Activated CD8-positive, alpha-beta memory T cell treated with anti-CD3 and anti-CD28 coated beads for 48 hours (primary cell): ENCODE data around the gene GAP43.
A peak's percentile ranks its signal among the peaks of the same experiment; 100 is the strongest.

Source experiments
- DNase-seq, 3 experiments: peaks; one replicate each; pipeline ENCODE4 v3.0.0-alpha.2; 2020; ENCODE audit warnings: low read depth in 2 of 3, low spot score in 2 of 3

GAP43 gene

GRCh38 chr3:115660646-115661337 is 37.5 kb downstream of the GAP43 start:
- DNase-seq, result no peak

DNA sequence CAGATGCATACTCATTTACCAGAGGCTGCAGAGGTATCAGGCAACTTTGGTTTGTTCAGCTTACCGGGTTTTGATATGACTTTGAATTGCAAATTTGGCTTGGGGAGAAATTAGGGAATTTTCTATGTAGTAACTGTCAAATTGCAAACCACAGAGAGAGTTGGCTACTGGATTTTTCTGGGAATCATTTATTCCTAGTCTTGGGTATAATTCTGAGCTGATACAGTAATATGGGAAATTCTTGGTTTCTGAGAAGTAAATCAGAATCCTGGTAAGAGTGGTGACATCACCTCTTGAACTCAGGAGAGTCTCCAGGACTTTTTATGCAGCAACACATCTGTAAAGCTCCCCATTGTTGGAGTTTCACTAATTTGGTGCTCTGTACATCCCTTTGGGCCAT is 39.0 kb downstream of the GAP43 start:
- no peak for DNase-seq

GRCh38 chr3:115663414-115663813 is 40.1 kb downstream of the GAP43 start:
- DNase-seq, result no peak

GRCh38 chr3:115666081-115666480 is 42.8 kb downstream of the GAP43 start:
- no peak for DNase-seq

GRCh38 chr3:115666920-115667737 is 43.8 kb downstream of the GAP43 start:
- DNase-seq, result no peak

GRCh38 chr3:115667738-115668065 is 44.4 kb downstream of the GAP43 start:
- no peak for DNase-seq

GRCh38 chr3:115670911-115671310 is 47.6 kb downstream of the GAP43 start:
- DNase-seq, result no peak

DNA sequence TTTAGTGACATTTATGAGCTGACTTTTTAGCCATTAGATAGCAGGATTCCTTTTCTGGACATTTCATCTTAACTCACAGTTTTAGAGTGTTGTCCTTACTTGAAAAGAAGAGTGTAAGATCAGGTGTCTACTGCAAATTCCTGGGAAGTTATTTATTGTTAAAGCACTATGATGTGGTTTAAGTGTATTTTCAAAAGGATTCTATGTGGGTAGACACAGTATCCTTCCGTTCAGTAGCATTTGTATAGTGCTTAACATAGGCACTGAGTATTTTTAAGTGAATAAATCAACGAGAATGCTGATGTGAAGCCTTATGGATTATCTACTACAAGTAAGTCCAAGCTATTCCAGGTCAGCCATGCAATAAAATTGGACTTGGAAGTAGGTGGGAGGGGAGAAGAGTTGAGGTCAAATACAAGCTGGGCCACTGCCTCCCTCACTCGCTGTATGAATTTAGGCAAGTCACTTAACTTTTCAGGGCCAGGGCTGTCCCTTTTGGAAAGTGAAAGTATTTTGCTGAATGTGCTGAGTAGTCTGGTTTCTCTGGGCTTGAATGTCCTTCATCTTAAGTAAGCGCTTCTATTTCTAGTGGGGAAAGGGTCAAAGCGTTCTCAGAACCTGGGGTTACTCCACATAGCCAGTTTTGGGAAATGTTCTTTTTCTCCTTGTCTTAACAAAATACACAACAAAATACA is 48.6 kb downstream of the GAP43 start:
- no peak for DNase-seq

DNA sequence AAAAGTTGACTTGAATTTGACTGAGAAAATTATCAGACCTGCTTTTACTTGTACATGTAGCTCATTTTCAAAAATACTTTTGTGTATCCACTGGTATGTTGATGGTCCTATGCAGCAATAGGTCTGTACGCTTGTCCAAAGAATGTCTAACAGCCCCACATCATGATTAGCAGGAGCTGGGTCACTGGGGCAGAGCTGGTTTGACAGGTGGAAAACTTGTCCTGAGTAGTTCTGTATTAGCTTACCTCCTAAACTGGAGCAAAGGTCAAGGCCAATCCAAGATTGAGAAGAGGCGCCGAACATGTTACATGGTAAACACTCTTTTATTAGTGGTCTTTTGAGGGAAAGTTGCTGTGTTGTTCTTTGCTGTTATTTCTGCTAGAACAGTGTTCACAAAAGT is 50.6 kb downstream of the GAP43 start:
- no peak for DNase-seq

- no peak for DNase-seq
Observed at GRCh38 chr3:115676336-115676735, 53.0 kb downstream of the GAP43 start.

- no peak for DNase-seq
Observed at GRCh38 chr3:115680803-115681345, 57.6 kb downstream of the GAP43 start.

DNA sequence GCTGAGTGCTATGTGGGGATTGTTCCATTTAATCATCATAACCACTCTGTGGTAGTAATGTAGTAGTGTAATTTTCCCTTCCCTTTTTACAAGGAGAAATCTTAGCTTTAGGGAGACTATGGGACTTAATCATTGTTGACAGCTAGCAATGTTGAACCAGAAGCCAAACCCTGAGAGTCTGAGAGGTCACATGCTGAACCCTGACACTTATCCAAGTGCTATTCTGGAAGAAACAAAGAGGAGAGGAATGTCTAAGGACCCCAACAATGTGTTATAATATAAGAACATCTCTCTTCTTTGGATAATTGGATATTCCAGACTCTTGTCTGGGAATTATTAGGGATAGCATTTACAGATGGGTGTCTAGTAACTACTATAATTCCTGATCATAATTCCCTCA is 58.4 kb downstream of the GAP43 start:
- DNase-seq, result no peak

DNA sequence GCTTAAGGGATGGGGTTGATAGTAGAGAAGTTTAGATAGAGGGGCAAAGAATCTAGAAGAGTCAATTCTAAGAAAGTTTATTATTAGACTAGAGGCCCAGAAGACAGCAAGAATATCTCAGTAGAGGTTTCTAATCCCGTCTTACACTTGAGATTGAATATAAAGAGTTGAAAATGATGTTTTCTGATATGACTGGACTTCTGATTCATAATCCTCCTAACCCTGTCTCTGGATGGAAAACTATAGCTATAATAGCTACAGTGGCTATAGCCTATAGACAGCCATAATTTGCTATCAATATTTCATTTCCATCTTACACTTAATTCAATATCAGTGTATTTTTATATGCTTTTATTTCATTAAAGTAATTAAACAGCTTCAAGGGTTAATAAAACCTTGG is 60.0 kb downstream of the GAP43 start:
- no peak for DNase-seq

GRCh38 chr3:115683773-115684172 is 60.5 kb downstream of the GAP43 start:
- DNase-seq, result no peak

- no peak for DNase-seq
Observed at GRCh38 chr3:115685097-115685496, 61.8 kb downstream of the GAP43 start.

DNA sequence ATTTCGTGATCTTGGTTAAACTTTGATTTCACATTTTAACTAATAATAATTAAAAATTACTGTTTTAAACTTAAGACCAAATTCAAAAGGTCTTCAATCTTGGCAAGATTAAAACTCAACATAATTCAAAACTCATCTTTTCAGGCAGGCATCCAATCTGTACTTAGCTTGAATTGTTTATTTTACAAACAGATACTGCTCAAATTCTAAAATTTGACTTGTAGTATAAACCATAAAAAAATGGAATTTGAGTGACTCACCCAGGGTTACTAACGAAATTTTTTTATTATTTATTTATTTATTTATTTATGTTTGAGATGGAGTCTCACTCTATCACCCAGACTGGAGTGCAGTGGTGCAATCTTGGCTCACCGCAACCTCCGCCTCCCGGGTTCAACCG is 64.4 kb downstream of the GAP43 start:
- no peak for DNase-seq

GRCh38 chr3:115688418-115688817 is 65.1 kb downstream of the GAP43 start:
- no peak for DNase-seq

GRCh38 chr3:115689928-115690327 is 66.6 kb downstream of the GAP43 start:
- no peak for DNase-seq

DNA sequence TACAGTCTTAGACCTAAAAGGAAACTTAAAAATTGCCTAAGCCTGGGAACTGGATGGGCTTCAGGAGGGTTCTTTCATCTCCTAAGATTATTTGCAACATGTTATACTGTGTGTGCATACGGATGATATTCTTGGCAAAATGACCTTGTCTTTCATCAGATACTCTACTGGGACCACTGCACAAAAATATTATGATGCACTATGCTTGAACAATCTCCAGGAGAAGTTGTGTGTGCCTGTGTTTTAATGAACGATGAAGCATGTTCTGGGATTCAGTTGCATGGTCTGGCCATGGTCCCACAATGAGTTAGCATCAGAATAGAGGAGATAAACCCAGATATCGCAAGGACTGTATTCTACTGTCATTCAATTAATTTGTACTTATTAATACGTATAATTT is 68.7 kb downstream of the GAP43 start:
- DNase-seq, result no peak

GRCh38 chr3:115692887-115693524 is 69.7 kb downstream of the GAP43 start:
- peak; percentile 22 to 45 (median 37) for DNase-seq

DNA sequence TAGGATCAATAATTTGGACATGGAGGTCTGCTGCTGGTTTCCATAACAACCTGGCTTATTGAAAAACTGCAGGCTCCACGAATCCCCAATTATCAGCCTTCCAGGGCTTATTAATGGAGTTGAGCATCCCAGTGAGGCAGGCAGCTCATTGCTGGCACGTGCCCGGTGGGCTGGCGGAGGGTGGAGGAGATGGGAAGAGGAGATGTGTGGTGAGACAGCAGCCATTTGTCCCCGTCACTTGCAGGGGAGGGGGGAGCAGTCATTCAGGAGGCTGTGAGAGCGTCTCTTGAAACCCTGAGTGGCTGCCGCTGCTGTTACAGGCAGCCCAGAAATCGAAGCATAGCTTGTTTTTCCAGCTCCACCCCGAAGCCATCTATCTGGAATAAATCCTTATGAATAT is 70.6 kb downstream of the GAP43 start:
- DNase-seq, result no peak
